OCI-LY3 (cell line): ENCODE measurements around the gene MET.

Experiments used
- CTCF ChIP-seq: fragments of 200-600, 300-600 bp; sonication (generic); IDR thresholded peaks from 2 replicates; pipeline ENCODE4 v1.5.1; 2014; ENCODE audit warnings: antibody characterized with exemption, low read length, low read depth
- EZH2phosphoT487 ChIP-seq: fragments of 200-600 bp; shearing (Covaris generic); IDR thresholded peaks from 2 replicates; pipeline ENCODE4 v1.6.1; 2018; ENCODE audit warnings: antibody characterized with exemption, mixed run types, low read depth

DNA sequence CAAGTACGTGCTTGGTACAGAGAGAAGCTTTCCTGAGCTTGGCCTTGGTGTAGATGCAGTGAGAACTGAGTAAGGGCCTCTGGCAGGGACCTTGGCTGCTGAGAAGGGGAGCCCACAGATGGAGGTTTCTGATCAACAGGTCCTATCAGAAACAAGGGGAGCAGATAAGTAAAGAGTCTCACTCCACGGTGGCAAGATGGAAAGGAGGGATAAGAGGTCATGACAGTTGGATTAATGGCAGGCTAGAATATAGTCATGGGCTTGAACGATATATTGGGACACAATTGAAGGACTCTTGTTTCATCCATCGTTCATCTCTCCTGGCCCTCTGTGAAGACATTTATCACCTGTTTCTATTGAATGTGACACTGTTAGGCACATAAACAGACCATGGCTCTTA is 41.5 kb downstream of the MET start:
- TF ChIP-seq CTCF, result no peak
- TF ChIP-seq EZH2phosphoT487, result no peak
